Endothelial cell (in vitro differentiated cells): ENCODE measurements around the gene IRF2BP1. TPM values are rescaled to one million over a fixed set of nuclear protein-coding genes. Genes with fewer than 3 reads are reported as not detected.

Source experiments
- DNase-seq: peaks from one replicate; pipeline ENCODE4 v3.0.0; 2021; ENCODE audit warnings: low spot score
- H3K27ac Mint-ChIP-seq: one replicate; pipeline ENCODE4 v1.8.0; 2021; ENCODE audit warnings: mixed read lengths, inconsistent platforms; ENCODE audit not compliant: unreplicated experiment
- H3K27me3 Mint-ChIP-seq: one replicate; pipeline ENCODE4 v1.8.0; 2021; ENCODE audit warnings: mild to moderate bottlenecking, moderate library complexity, mixed read lengths, inconsistent platforms; ENCODE audit not compliant: unreplicated experiment
- H3K36me3 Mint-ChIP-seq: one replicate; pipeline ENCODE4 v1.8.0; 2021; ENCODE audit warnings: mild to moderate bottlenecking, low read depth, mixed read lengths, inconsistent platforms; ENCODE audit not compliant: unreplicated experiment
- H3K4me1 Mint-ChIP-seq: one replicate; pipeline ENCODE4 v1.8.0; 2021; ENCODE audit warnings: mild to moderate bottlenecking, mixed read lengths, inconsistent platforms; ENCODE audit not compliant: unreplicated experiment
- H3K4me3 Mint-ChIP-seq: one replicate; pipeline ENCODE4 v1.8.0; 2021; ENCODE audit warnings: mild to moderate bottlenecking, mixed read lengths, inconsistent platforms; ENCODE audit not compliant: unreplicated experiment
- H3K9me3 Mint-ChIP-seq: one replicate; pipeline ENCODE4 v1.8.0; 2021; ENCODE audit warnings: mixed read lengths, inconsistent platforms; ENCODE audit not compliant: unreplicated experiment
- total RNA-seq: library from RNA; stranded (reverse); fragmentation: NEBNext Ultra II Directional; extraction: Animal tissue kit (Norgen Biotek cat#: 25700); gene quantifications from one replicate; pipeline ENCODE4 v1.2.1, GENCODE V29; 2021; ENCODE audit not compliant: unreplicated experiment
- TF ChIP-seq, protein P1 (sequence below): fragments of 200-600 bp; sonication (generic); IDR thresholded peaks from one replicate; pipeline ENCODE4 v1.5.0; 2021; ENCODE audit warnings: antibody characterized with exemption; ENCODE audit not compliant: unreplicated experiment

IRF2BP1 gene
- total RNA-seq, 1 donor from 2014 or later = 17.6 TPM

GRCh38 chr19:45884682-45885555 is 1.0 kb downstream of the IRF2BP1 start:
- Mint-ChIP-seq H3K27me3 (peaks cover 21% of the 10 kb centered on the region), H3K4me1 (peaks cover 15% of the 10 kb centered on the region), H3K27ac (no peak overlapping the region), H3K36me3 (no peaks in the 10 kb centered on the region), H3K9me3 (no peaks in the 10 kb centered on the region), H3K4me3 (no peak overlapping the region)
- TF ChIP-seq, protein P1, sequence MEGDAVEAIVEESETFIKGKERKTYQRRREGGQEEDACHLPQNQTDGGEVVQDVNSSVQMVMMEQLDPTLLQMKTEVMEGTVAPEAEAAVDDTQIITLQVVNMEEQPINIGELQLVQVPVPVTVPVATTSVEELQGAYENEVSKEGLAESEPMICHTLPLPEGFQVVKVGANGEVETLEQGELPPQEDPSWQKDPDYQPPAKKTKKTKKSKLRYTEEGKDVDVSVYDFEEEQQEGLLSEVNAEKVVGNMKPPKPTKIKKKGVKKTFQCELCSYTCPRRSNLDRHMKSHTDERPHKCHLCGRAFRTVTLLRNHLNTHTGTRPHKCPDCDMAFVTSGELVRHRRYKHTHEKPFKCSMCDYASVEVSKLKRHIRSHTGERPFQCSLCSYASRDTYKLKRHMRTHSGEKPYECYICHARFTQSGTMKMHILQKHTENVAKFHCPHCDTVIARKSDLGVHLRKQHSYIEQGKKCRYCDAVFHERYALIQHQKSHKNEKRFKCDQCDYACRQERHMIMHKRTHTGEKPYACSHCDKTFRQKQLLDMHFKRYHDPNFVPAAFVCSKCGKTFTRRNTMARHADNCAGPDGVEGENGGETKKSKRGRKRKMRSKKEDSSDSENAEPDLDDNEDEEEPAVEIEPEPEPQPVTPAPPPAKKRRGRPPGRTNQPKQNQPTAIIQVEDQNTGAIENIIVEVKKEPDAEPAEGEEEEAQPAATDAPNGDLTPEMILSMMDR = no peak
- no peak for DNase-seq

DNA sequence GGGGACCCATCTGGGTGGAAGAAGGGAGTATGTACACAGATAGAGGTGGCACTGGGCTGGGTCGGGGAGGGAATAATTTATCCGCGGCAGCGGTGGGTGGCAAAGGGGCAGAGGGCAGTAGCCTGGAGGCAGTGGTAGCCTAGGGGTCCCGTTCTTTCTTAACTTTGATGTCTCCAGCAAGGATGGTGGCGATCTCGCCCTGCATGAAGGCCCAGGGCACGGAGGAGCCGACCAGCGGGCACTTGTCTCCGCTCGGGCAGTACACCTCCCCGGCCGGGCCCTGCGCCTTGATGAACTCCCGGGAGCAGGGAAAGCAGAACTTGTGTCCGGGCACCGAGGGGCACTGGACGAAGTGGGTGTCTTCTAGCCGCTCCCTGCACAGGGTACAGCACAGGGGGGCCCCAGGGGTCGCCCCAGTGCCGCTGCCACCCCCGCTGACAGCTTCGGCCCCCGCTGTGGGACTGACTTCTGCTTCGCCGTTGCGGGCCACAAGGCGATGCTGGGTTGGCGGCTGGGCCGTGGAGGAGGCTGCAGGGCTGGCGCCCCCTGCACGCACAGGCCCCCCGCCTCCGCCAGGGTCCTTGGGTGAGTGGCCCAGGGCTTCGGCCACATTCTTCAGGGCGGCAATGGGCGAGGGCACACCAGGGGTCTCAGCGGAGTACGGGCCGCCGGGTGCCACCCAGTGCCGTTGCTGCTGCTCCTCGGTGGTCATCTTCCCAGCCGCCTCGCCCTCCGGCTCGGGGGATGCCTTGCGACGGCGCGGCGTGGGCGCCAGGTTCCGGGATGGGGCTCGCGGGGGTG is 1.9 kb downstream of the IRF2BP1 start:
- Mint-ChIP-seq H3K4me1 (peaks cover 15% of the 10 kb centered on the region), H3K9me3 (no peaks in the 10 kb centered on the region), H3K36me3 (no peaks in the 10 kb centered on the region), H3K27me3 (peaks cover 20% of the 10 kb centered on the region), H3K4me3 (peak overlapping the region; percentile 91), H3K27ac (no peak overlapping the region)
- no peak for DNase-seq
- TF ChIP-seq, protein P1 = no peak

GRCh38 chr19:45883586-45883880 is 2.4 kb downstream of the IRF2BP1 start:
- Mint-ChIP-seq H3K4me1 (peaks cover 18% of the 10 kb centered on the region), H3K36me3 (no peaks in the 10 kb centered on the region), H3K27me3 (peaks cover 20% of the 10 kb centered on the region), H3K27ac (no peak overlapping the region), H3K9me3 (no peaks in the 10 kb centered on the region), H3K4me3 (peak overlapping the region; percentile 91)
- TF ChIP-seq, protein P1 = no peak
- no peak for DNase-seq

DNA sequence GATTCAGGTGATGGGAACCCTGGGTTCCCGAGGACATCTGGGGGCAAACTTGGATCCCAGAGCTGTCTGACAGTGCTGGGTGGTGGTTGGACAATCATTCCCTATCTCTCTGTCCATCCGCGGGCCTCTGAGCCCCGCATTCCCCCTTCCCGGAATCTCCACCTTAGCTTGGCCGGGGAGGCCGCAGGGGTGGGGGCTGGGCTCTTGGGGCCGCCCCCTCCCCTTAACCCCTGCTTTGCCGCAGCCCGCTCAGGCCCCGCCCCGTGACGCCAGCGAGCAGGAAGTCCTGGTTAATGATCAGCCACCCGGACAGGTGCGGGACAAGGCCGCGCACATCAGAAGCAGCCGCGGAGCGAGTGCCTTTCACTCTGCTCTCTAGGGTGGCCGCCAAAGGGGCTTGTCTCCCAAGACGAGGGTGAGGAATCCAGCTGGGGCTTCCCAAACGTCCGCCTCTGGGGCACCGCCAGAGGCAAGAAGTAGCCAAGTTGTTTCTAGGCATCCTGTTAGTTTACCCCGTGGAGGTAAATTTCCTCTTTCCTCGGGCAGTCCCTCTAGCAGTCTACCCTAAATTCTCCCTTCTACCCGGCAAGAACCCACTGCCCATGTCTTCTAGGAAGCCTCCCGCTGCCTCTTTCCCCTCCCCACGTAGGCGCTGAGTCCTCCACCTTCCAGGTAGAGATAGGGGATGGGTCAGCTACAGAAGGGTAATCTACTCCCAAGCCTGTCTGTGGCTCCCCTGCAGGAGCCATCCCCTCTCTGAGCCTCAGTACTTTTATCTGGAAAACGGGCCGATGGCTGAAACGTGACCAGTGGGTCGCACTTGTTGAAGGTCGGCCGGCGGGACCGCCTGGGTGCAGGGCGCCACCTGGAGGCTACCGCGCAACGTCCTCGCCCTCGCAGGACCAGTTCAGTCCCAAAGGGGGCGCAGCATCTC is 3.0 kb downstream of the IRF2BP1 start:
- no peaks in the 10 kb centered on the region for H3K9me3 Mint-ChIP-seq
- TF ChIP-seq, protein P1 = peak; percentile 87
- peak; percentile 94 for DNase-seq
- peaks cover 22% of the 10 kb centered on the region for H3K4me1 Mint-ChIP-seq
- H3K27me3 Mint-ChIP-seq = peaks cover 21% of the 10 kb centered on the region
- peak overlapping the region; percentile 91 for H3K4me3 Mint-ChIP-seq
- H3K27ac Mint-ChIP-seq = no peak overlapping the region
- H3K36me3 Mint-ChIP-seq = no peaks in the 10 kb centered on the region
